Transverse colon (tissue), 4 donors: Measurements from ENCODE around the gene GRIA4. TPM values are rescaled to one million over a fixed set of nuclear protein-coding genes. Genes with fewer than 3 reads are reported as not detected.

Experiments used
- DNase-seq: peaks from one replicate; pipeline ENCODE4 v3.0.0-alpha.2; 2019
- H3K27ac ChIP-seq, 4 donors: fragments of 200-600 bp; sonication (generic); 2 replicates each; pipeline ENCODE4 v1.5.1; 2016 to 2018; ENCODE audit warnings: inconsistent platforms in 4 of 4
- H3K27me3 ChIP-seq: fragments of 200-600 bp; sonication (generic); 2 replicates; pipeline ENCODE4 v1.5.1; 2017; ENCODE audit warnings: inconsistent platforms
- H3K36me3 ChIP-seq, 4 donors: fragments of 200-600 bp; sonication (generic); 2 replicates each; pipeline ENCODE4 v1.5.1; 2017 to 2019; ENCODE audit warnings: inconsistent platforms in 4 of 4
- H3K4me1 ChIP-seq, 4 donors: fragments of 200-600 bp; sonication (generic); 2 replicates each; pipeline ENCODE4 v1.5.1; 2017 to 2020; ENCODE audit warnings: inconsistent platforms in 4 of 4
- H3K4me3 ChIP-seq, 4 donors: fragments of 200-600 bp; sonication (generic); 1 replicate in 1 of 4; 2 replicates in 3 of 4; pipeline versions ENCODE4 v1.5.1 to v1.6.1; 2017 to 2019; ENCODE audit warnings: inconsistent platforms in 4 of 4
- H3K9me3 ChIP-seq, 2 donors: fragments of 200-600 bp; sonication (generic); 2 replicates each; pipeline ENCODE4 v1.5.1; 2017 to 2019; ENCODE audit warnings: inconsistent platforms in 2 of 2
- CTCF ChIP-seq, 5 experiments: fragments of 200-600 bp in 3 of 5; fragments of 450-650 bp in 2 of 5; sonication (generic) in 3 of 5; IDR thresholded peaks; 1 replicate in 2 of 5; 2 replicates in 3 of 5; pipeline ENCODE4 v1.5.1; 2016 to 2017; ENCODE audit warnings: antibody characterized with exemption in 5 of 5, inconsistent platforms in 3 of 5, mild to moderate bottlenecking in 2 of 5, moderate library complexity in 1 of 5
- EP300 ChIP-seq: sonication (generic); formaldehyde crosslinking; IDR thresholded peaks from one replicate; pipeline ENCODE4 v1.6.1; 2017; ENCODE audit warnings: antibody characterized with exemption, low read depth
- POLR2A ChIP-seq: fragments of 450-650 bp; IDR thresholded peaks from one replicate; pipeline ENCODE4 v1.6.1; 2016; ENCODE audit warnings: antibody characterized with exemption, mild to moderate bottlenecking, moderate library complexity
- POLR2AphosphoS5 ChIP-seq, 3 donors: sonication (generic); formaldehyde crosslinking; IDR thresholded peaks; one replicate each; pipeline ENCODE4 v1.6.1; 2016; ENCODE audit warnings: antibody characterized with exemption in 3 of 3
- WGBS, 2 donors: methylation state at CpG; one replicate each; pipeline ENCODE4 v1.1.5; 2018; ENCODE audit warnings: low coverage in 1 of 2; 5-methylcytosine and 5-hydroxymethylcytosine counted together
- in situ Hi-C, 4 donors: fragments of 200-750 bp; cut with MboI; loops; one replicate each; pipeline versions ENCODE4 v1.15.0 to v1.15.1; 2017; ENCODE audit warnings: low sequenced_read_pairs in 3 of 4, low pct_ligation_motif_present in 1 of 4, low pct_unique_long_range_greater_than_20kb in 1 of 4
- intact Hi-C: fragments of 100-400 bp; cut with DNase I; formaldehyde crosslinking; loops from one replicate; pipeline ENCODE4 v1.15.1; 2023; ENCODE audit warnings: low total_unique reads
- total RNA-seq, 4 donors: library from RNA; depleted of rRNA; stranded (reverse); fragments of >200 nt; gene quantifications; one replicate each; pipeline ENCODE4 v1.1.0, GENCODE V29; 2016

Gene GRIA4
- total RNA-seq, 4 donors from 2014 or later, result 0.79 to 2.4 (median 1.4) TPM; not detected in 1

- no peak for DNase-seq
- in situ Hi-C loops, result no loop called here
Observed at GRCh38 chr11:105884436-105884835, 274.6 kb downstream of the GRIA4 start.

DNA sequence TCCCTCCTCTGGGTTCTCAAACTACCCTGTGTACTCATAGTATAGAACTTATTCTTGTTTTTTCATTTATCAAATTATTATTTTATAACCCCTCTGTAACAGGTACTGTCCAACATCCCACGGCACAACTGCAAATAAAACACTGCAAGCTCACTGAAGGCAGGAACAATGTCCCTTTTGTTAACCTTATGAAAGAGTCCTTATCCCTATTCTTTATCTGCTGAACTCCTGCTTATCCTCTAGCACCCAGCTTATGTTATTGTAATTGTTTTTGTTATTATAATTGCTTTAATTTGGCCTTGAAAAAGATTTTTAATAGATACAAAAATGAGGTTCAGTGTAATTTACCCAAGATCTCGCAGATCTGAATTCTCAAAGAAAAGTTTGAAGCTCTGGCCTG is 281.8 kb downstream of the GRIA4 start:
- no peak for DNase-seq
- H3K27me3 ChIP-seq, result no peaks in the 10 kb centered on the region
- 49 to 64% methylated on average over 2 of the region's 2 CpGs for WGBS, 2 donors
- no peaks in the 10 kb centered on the region for H3K36me3 ChIP-seq
- H3K27ac ChIP-seq, result no peak overlapping the region
- TF ChIP-seq POLR2AphosphoS5 (IDR thresholded peaks at IDR 0.05) (no peak), EP300 (no peak), POLR2A (no peak), CTCF (IDR thresholded peaks at IDR 0.05) (no peak)
- no peak overlapping the region for H3K4me3 ChIP-seq
- H3K4me1 ChIP-seq, result no peaks in the 10 kb centered on the region
- no peaks in the 10 kb centered on the region for H3K9me3 ChIP-seq
- in situ Hi-C loops (no loop called here), intact Hi-C loops (no loop called here)

More at GRCh38 chr11:105884436-105884835, 274.6 kb downstream of the GRIA4 start:
- no peak for TF ChIP-seq CTCF (IDR thresholded peaks at IDR 0.05)
- no peak for TF ChIP-seq EP300
- no peak for TF ChIP-seq POLR2AphosphoS5 (IDR thresholded peaks at IDR 0.05)
- no peak for TF ChIP-seq POLR2A
- Histone ChIP-seq H3K27ac (no peak overlapping the region), H3K36me3 (no peaks in the 10 kb centered on the region), H3K4me1 (no peaks in the 10 kb centered on the region), H3K9me3 (no peaks in the 10 kb centered on the region), H3K27me3 (no peaks in the 10 kb centered on the region), H3K4me3 (no peak overlapping the region)
- intact Hi-C loops, result no loop called here
- WGBS, 2 donors, result 49 to 50% methylated on average over 3 of the region's 3 CpGs

GRCh38 chr11:105897161-105897560 is 287.3 kb downstream of the GRIA4 start:
- intact Hi-C loops, result no loop called here
- 92 to 94% methylated on average over 2 of the region's 2 CpGs for WGBS, 2 donors
- Histone ChIP-seq H3K27ac (no peak overlapping the region), H3K9me3 (peaks cover 0 to 3% of the 10 kb centered on the region in 2 donors), H3K4me1 (no peaks in the 10 kb centered on the region), H3K36me3 (no peaks in the 10 kb centered on the region), H3K27me3 (no peaks in the 10 kb centered on the region), H3K4me3 (no peak overlapping the region)
- DNase-seq, result no peak
- in situ Hi-C loops, result no loop called here
- TF ChIP-seq POLR2AphosphoS5 (IDR thresholded peaks at IDR 0.05), result no peak
- no peak for TF ChIP-seq POLR2A
- no peak for TF ChIP-seq CTCF (IDR thresholded peaks at IDR 0.05)
- no peak for TF ChIP-seq EP300

DNA sequence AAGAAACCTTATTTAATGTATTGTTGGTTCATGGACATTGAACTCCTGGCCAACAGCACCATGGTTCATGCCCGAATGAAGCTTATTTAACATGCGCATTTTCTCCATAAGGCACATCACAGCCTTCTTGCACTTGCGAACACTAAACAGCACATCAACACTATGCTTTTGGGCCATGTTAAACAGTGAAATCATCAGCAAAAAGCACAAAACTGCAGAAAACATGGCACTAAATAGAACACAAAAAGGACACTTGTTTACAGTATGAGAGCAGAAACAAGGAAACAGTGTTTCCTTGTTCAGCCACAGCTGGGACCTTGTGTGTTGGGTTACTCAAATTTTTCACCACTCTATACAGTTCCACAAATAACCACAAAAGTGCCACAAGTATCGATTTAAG is 289.9 kb downstream of the GRIA4 start:
- Histone ChIP-seq H3K9me3 (peaks cover 0 to 3% of the 10 kb centered on the region in 2 donors), H3K27me3 (no peaks in the 10 kb centered on the region), H3K4me3 (no peak overlapping the region), H3K4me1 (no peaks in the 10 kb centered on the region), H3K36me3 (no peaks in the 10 kb centered on the region), H3K27ac (no peak overlapping the region)
- intact Hi-C loops, result no loop called here
- TF ChIP-seq CTCF (IDR thresholded peaks at IDR 0.05), result no peak
- TF ChIP-seq POLR2AphosphoS5 (IDR thresholded peaks at IDR 0.05), result no peak
- TF ChIP-seq POLR2A, result no peak
- DNase-seq, result no peak
- WGBS, 2 donors, result 73 to 78% methylated on average over 3 to 4 of the region's 4 CpGs
- in situ Hi-C loops, result no loop called here
